GM12865 (cell line): ENCODE results near the gene ARMC9.

Experiments
- DNase-seq: peaks from one replicate; pipeline ENCODE4 v3.0.0; 2010; ENCODE audit warnings: low read depth
- H3K4me3 ChIP-seq: 2 replicates; pipeline ENCODE4 v1.5.1; 2011; ENCODE audit warnings: mild to moderate bottlenecking, low read depth, low read length, control low read depth
- TF ChIP-seq, protein P1 (sequence below): IDR thresholded peaks from 2 replicates; pipeline ENCODE4 v1.5.1; 2011; ENCODE audit warnings: low read length, control low read depth, low read depth, inconsistent platforms; ENCODE audit not compliant: insufficient read depth; ENCODE audit errors: missing control alignments

Gene ARMC9

DNA sequence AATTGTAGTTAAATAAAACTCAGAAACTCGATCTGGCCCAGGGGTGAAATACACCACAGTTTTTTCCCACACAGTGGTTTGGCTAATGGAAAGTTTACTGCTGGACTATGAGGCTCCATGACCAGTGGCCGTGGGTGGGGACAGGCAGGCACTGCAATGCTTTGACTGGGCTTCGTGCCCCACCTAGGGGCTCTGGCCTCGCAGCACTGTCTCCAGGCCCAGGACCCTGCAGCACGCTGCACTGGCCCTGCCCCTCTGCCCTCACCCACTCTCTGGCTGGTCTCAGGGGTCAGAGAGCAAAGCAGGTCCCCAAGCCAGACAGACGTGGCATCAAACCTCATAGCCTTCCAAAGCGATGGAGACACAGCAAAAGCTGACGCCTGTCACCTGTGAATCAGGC is 183.7 kb downstream of the ARMC9 start:
- TF ChIP-seq, protein P1, sequence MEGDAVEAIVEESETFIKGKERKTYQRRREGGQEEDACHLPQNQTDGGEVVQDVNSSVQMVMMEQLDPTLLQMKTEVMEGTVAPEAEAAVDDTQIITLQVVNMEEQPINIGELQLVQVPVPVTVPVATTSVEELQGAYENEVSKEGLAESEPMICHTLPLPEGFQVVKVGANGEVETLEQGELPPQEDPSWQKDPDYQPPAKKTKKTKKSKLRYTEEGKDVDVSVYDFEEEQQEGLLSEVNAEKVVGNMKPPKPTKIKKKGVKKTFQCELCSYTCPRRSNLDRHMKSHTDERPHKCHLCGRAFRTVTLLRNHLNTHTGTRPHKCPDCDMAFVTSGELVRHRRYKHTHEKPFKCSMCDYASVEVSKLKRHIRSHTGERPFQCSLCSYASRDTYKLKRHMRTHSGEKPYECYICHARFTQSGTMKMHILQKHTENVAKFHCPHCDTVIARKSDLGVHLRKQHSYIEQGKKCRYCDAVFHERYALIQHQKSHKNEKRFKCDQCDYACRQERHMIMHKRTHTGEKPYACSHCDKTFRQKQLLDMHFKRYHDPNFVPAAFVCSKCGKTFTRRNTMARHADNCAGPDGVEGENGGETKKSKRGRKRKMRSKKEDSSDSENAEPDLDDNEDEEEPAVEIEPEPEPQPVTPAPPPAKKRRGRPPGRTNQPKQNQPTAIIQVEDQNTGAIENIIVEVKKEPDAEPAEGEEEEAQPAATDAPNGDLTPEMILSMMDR = no peak
- no peak for DNase-seq
- H3K4me3 ChIP-seq = no peak overlapping the region

DNA sequence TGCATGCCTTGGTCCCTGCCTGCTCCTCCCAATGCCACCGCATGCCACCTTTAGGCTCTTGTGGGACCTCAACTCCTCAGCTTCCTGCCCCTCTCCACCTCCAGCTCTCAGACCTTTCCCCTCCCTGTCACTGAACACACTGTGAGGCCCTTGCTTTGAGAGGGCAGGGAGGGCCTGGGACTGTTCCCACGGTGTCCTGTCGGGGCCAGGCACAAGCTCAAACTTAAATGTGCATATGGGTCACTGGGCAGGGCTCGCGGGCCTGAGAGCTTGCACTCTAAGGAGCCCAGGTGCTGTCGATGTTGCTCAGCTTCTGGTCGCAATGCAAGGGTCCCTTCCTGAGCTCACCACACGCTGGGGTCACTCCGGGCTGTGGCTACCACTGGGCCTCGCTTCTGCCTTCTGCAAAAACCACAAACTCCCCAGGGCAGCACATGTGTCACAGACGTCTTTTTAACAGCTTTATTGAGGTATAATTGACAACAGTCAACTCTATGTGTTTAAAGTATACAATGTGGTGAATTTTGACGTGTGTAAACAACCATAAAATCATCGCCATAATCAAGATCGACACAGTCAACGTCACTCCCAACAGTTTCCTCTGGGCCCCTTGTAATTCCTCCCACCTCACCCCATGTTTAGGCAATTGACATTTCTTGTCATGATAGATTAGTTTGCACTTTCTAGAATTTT is 185.1 kb downstream of the ARMC9 start:
- TF ChIP-seq, protein P1 = no peak
- no peak overlapping the region for H3K4me3 ChIP-seq
- DNase-seq = no peak

DNA sequence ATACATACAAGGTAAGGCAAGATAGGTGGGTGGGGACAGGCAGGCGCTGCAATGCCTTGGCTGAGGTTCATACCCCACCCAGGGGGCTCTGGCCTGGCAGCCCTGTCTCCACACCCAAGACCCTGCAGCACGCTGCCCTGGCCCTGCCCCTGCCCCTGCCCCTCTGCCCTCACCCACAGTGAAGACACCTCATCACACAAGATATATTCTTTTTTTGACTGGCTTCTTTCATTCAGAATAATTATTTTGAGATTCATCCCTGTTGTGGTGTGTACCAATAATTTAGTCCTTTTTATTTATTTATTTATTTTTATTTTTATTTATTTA is 185.6 kb downstream of the ARMC9 start:
- TF ChIP-seq, protein P1 = no peak
- no peak overlapping the region for H3K4me3 ChIP-seq

DNA sequence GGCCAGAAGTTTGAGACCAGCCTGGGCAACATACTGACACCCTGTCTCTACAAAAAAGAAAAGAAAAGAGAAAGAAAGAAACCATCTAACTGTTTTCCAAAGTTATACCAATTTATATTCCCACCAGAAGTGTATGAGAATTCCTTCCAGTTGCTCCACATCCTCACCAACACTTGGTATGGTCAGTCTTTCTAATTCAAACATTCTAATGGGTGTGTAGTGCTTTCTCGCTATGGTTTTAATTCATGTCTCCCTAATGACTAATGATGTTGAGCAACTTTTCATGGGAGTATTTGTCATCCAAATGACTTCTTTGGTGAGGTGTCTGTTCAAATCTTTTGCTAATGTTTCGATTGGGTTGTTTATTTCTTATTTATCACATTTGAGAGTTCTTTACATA is 186.5 kb downstream of the ARMC9 start:
- no peak overlapping the region for H3K4me3 ChIP-seq
- no peak for DNase-seq
- TF ChIP-seq, protein P1 = no peak

More for the DNA sequence above, 185.6 kb downstream of the ARMC9 start:
- DNase-seq = no peak

DNA sequence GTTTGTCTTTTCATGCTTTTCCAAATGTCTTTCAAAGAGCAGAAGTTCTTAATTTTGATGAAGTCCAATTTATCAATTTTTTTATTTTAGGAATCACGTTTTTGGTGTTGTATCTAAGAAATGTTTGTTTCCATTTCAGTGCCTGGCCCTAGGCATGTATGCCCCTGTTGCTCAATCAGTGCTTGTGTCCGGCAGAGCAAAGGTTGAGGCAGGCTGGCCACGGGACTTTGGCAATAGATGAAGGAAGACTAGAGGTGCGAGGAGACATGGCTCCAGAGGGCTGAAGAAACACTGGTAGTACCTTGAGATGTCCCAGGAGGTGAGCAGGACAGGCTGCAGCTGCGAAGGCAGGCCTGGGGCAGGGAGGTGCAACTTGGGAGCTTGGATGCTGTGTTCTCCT is 187.0 kb downstream of the ARMC9 start:
- no peak for DNase-seq
- H3K4me3 ChIP-seq = no peak overlapping the region
- TF ChIP-seq, protein P1 = no peak

DNA sequence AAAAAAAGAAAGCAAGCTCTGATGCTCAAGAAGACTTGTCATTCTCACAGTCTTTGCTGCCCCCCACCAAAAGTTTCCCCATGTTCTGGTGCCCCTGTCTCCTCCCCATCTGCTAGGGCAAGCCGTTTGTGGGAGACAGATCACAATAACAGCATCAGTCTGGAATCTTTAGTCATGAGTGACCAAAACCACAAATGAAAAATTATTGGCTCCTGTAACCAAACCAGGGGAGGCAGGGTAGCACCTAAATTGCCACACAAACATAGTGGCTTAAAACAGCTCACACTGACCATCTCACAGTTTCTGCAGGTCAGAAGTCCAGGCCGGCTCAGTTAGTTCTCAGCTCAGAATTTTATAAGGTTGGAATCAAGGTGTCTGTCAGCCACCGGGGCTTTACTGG is 188.0 kb downstream of the ARMC9 start:
- TF ChIP-seq, protein P1 = no peak
- DNase-seq = no peak
- H3K4me3 ChIP-seq = no peak overlapping the region
